ENCODE measurements around the gene ALDH16A1.

- TF ChIP-seq, protein P1, sequence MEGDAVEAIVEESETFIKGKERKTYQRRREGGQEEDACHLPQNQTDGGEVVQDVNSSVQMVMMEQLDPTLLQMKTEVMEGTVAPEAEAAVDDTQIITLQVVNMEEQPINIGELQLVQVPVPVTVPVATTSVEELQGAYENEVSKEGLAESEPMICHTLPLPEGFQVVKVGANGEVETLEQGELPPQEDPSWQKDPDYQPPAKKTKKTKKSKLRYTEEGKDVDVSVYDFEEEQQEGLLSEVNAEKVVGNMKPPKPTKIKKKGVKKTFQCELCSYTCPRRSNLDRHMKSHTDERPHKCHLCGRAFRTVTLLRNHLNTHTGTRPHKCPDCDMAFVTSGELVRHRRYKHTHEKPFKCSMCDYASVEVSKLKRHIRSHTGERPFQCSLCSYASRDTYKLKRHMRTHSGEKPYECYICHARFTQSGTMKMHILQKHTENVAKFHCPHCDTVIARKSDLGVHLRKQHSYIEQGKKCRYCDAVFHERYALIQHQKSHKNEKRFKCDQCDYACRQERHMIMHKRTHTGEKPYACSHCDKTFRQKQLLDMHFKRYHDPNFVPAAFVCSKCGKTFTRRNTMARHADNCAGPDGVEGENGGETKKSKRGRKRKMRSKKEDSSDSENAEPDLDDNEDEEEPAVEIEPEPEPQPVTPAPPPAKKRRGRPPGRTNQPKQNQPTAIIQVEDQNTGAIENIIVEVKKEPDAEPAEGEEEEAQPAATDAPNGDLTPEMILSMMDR (conservative IDR thresholded peaks at IDR 0.05; ENCODE audit: low read depth, low read length), result no peak
- TF ChIP-seq POLR2A (IDR thresholded peaks at IDR 0.05; ENCODE audit: low read depth, low read length), result no peak
Observed at GRCh38 chr19:49419173-49419572, 33.9 kb upstream of the ALDH16A1 start.

Data from IMR-90 (cell line).